PFSK-1 (cell line): ENCODE data around the gene PDE8B.

Experiments
- POLR2AphosphoS5 ChIP-seq: IDR thresholded peaks from 2 replicates; pipeline ENCODE4 v1.6.1; 2012; ENCODE audit warnings: low read depth, mild to moderate bottlenecking, control low read depth, low read length, moderate library complexity
- TAF1 ChIP-seq: IDR thresholded peaks from 2 replicates; pipeline ENCODE4 v1.6.1; 2012; ENCODE audit warnings: low read length, control low read depth, borderline replicate concordance; ENCODE audit not compliant: insufficient read depth

DNA sequence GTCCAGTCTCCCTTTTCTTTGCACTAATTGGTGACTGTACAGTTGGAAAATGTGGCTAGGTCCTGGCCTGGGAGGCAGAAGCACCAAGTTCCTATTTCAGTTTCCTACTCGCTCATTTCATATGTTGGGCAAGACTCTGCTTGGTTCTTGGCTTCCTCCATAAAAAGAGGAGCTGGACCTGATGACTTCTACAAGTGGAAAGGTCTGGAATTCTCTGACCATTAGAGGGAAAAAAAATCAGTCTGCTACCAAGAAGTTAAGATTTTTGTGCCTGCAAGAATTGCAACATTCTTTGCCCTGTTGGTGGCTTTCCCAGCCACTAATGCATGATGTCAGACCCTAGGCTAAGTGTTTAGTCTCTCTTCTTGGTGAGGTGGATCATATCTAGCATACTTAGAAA, 190.2 kb downstream of the PDE8B start:
- TF ChIP-seq POLR2AphosphoS5 (no peak), TAF1 (no peak)
